ENCODE data around the gene CHGA.

DNA sequence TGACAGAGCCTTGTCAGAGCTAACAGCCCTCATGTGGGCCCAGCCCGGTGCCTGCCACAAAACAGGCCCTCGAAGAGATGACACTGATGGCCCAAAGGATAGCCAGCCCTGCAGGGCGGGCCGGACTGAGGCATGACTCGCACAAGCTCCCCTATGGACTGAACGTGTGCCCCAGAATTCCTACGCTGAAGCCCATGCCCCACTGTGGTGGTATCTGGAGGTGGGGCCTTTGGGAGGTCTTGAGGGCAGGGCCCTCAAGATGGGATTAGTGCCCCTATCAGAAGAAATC lies 38.6 kb downstream of the CHGA start:
- TF ChIP-seq TOX (CRISPR knock-in tag; IDR thresholded peaks at IDR 0.05; ENCODE audit: borderline replicate concordance), result no peak
- no peak for TF ChIP-seq ARNTL (CRISPR knock-in tag; IDR thresholded peaks at IDR 0.05; ENCODE audit: borderline replicate concordance, low read depth)
- TF ChIP-seq ZNF8 (CRISPR knock-in tag; IDR thresholded peaks at IDR 0.05), result no peak
- TF ChIP-seq, protein P1, sequence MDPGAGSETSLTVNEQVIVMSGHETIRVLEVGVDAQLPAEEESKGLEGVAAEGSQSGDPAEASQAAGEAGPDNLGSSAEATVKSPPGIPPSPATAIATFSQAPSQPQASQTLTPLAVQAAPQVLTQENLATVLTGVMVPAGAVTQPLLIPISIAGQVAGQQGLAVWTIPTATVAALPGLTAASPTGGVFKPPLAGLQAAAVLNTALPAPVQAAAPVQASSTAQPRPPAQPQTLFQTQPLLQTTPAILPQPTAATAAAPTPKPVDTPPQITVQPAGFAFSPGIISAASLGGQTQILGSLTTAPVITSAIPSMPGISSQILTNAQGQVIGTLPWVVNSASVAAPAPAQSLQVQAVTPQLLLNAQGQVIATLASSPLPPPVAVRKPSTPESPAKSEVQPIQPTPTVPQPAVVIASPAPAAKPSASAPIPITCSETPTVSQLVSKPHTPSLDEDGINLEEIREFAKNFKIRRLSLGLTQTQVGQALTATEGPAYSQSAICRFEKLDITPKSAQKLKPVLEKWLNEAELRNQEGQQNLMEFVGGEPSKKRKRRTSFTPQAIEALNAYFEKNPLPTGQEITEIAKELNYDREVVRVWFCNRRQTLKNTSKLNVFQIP (CRISPR knock-in tag; IDR thresholded peaks at IDR 0.05; ENCODE audit: borderline replicate concordance, low read depth), result no peak
- no peak for TF ChIP-seq BACH2 (CRISPR knock-in tag; IDR thresholded peaks at IDR 0.05; ENCODE audit: borderline replicate concordance)
- TF ChIP-seq, protein P2, sequence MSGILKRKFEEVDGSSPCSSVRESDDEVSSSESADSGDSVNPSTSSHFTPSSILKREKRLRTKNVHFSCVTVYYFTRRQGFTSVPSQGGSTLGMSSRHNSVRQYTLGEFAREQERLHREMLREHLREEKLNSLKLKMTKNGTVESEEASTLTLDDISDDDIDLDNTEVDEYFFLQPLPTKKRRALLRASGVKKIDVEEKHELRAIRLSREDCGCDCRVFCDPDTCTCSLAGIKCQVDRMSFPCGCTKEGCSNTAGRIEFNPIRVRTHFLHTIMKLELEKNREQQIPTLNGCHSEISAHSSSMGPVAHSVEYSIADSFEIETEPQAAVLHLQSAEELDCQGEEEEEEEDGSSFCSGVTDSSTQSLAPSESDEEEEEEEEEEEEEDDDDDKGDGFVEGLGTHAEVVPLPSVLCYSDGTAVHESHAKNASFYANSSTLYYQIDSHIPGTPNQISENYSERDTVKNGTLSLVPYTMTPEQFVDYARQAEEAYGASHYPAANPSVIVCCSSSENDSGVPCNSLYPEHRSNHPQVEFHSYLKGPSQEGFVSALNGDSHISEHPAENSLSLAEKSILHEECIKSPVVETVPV (CRISPR knock-in tag; IDR thresholded peaks at IDR 0.05), result no peak
- no peak for TF ChIP-seq OSR1 (CRISPR knock-in tag; IDR thresholded peaks at IDR 0.05)
- TF ChIP-seq ZC3H10 (CRISPR knock-in tag; IDR thresholded peaks at IDR 0.05), result no peak
- no peak for TF ChIP-seq ZNF565 (CRISPR knock-in tag; conservative IDR thresholded peaks at IDR 0.05; ENCODE audit: low read depth)
- no peak for TF ChIP-seq PPARA (CRISPR knock-in tag; IDR thresholded peaks at IDR 0.05; ENCODE audit: borderline replicate concordance)
- no peak for TF ChIP-seq RARB (CRISPR knock-in tag; IDR thresholded peaks at IDR 0.05)
- TF ChIP-seq, protein P3, sequence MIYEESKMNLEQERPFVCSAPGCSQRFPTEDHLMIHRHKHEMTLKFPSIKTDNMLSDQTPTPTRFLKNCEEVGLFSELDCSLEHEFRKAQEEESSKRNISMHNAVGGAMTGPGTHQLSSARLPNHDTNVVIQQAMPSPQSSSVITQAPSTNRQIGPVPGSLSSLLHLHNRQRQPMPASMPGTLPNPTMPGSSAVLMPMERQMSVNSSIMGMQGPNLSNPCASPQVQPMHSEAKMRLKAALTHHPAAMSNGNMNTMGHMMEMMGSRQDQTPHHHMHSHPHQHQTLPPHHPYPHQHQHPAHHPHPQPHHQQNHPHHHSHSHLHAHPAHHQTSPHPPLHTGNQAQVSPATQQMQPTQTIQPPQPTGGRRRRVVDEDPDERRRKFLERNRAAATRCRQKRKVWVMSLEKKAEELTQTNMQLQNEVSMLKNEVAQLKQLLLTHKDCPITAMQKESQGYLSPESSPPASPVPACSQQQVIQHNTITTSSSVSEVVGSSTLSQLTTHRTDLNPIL (CRISPR knock-in tag; IDR thresholded peaks at IDR 0.05; ENCODE audit: low read depth), result no peak
- no peak for TF ChIP-seq GLIS3 (CRISPR knock-in tag; IDR thresholded peaks at IDR 0.05)
